22Rv1 (cell line): ENCODE results near the gene SLC9A9.

Source experiments
- H3K27ac ChIP-seq: fragments of 450-650 bp; 2 replicates; pipeline ENCODE4 v1.5.1; 2017
- ZFX ChIP-seq: fragments of 450-650 bp; IDR thresholded peaks from 2 replicates; pipeline ENCODE4 v1.6.1; 2017; ENCODE audit warnings: antibody characterized with exemption, borderline replicate concordance
- TF ChIP-seq, protein P1 (sequence below): fragments of 450-650 bp; IDR thresholded peaks from 2 replicates; pipeline ENCODE4 v1.5.1; 2017; ENCODE audit warnings: mild to moderate bottlenecking

The SLC9A9 gene

DNA sequence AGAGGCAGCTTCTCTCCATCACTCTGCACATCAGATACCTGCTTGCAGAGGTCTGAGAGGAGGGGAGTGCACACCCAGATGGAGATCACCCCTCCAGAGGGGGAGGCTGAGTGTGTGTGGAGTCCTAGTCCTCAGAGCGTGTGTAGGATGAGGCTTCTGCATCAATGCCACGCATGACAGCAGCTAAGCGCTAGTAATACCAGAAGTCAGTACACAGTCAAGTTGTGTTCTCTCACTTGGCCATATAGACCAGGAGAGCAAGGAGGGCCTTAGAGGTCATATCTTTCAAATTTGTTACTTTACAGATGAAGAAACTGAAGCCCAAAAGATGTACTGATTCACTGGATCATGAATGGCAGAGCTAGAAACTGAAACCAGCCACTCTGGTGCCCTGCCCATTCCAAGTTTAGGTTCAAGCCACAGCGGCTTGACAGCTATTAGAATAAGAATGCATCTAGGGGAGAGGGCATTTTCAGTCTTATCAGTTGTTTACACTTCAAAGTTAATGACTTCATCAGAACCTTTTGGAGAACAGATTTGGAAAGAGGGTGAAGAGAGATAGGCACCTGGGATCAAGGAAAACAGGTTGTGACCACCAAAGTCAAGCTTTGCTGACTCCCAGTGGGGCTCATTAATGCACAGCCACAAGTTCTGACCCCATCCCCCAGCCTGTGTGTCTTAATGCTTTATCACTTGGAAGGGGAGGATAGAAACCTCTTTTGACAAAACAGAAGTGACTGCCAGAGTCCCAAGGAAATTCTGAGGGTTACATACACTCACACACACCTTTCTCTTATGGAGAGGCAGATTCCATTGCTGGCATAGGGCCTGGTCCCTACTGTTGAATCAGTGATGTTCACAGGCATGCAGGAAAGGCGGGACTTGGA lies 418.4 kb downstream of the SLC9A9 start:
- H3K27ac ChIP-seq, result no peak overlapping the region
- no peak for TF ChIP-seq ZFX
- TF ChIP-seq, protein P1, sequence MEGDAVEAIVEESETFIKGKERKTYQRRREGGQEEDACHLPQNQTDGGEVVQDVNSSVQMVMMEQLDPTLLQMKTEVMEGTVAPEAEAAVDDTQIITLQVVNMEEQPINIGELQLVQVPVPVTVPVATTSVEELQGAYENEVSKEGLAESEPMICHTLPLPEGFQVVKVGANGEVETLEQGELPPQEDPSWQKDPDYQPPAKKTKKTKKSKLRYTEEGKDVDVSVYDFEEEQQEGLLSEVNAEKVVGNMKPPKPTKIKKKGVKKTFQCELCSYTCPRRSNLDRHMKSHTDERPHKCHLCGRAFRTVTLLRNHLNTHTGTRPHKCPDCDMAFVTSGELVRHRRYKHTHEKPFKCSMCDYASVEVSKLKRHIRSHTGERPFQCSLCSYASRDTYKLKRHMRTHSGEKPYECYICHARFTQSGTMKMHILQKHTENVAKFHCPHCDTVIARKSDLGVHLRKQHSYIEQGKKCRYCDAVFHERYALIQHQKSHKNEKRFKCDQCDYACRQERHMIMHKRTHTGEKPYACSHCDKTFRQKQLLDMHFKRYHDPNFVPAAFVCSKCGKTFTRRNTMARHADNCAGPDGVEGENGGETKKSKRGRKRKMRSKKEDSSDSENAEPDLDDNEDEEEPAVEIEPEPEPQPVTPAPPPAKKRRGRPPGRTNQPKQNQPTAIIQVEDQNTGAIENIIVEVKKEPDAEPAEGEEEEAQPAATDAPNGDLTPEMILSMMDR, result no peak

DNA sequence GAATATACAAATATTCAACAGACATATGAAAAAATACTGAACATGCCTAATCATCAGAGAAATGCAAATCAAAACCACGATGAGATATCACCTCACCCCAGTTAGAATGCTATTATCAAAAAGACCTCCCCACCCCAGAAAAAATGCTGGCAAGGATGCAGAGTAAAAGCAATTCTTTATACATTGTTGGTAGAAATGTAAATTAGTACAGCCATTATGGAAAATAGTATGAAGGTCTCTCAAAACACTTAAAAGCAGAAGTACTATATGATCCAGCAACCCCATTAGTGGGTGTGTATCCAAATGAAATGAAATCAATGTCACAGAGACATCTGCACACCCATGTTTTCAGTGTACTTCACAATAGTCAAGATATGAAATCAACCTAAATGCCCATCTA lies 420.0 kb downstream of the SLC9A9 start:
- H3K27ac ChIP-seq, result no peak overlapping the region
- TF ChIP-seq, protein P1, result no peak
- TF ChIP-seq ZFX, result no peak

DNA sequence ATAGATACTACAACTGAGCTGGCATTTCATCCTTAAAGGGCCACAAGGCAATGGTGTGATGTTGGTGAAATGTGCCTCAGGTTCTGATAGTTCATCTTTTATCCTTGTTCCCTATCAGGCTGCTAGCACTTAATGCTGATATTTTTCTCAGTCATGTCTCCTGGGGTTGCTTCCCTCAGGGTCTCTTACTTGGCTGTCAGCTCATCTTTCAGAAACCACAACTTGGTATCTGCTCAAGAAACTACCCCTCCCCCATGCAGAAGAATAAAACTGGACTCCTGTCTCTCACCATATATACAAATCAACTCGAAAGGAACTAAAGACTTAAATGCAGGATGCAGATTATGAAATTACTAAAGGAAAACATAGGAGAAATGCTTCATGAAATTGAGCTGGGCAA lies 420.6 kb downstream of the SLC9A9 start:
- H3K27ac ChIP-seq, result no peak overlapping the region
- TF ChIP-seq, protein P1, result no peak
- no peak for TF ChIP-seq ZFX

DNA sequence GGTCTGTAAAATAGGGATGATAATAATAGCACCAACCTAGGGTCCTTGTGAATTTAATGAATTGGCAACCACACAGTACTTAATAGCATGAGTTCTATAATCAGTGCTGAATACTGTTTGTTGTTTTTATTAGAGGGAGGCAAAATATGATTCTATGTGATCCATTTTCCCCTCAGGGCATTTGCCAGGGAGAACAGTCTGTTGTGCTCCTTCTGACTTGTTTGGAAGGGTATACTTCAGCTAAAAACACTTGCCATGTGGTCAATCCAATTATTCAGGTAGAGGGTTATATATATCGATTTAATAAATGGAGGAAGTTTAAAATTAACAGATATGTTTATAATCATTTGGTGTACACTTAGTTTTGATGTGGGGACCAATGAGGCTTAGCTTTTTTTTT lies 423.4 kb downstream of the SLC9A9 start:
- H3K27ac ChIP-seq, result no peak overlapping the region
- TF ChIP-seq ZFX, result no peak
- TF ChIP-seq, protein P1, result no peak

DNA sequence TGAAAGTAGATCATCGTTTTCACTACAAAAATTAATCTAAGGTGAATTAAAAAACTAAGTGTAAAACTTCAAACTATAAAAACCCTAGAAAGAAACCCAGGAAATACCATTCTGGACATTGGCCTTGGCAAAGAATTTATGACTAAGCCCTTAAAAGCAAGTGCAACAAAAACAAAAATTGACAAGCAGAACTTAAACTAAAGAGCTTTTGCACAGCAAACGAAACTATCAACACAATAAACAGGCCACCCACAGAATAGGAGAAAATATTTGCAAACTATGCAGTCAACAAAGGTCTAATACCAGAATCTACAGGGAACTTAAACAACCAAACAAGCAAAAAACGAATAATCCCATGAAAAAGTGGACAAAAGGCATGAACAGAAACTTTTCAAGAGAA lies 426.7 kb downstream of the SLC9A9 start:
- no peak overlapping the region for H3K27ac ChIP-seq
- no peak for TF ChIP-seq ZFX
- TF ChIP-seq, protein P1, result no peak

DNA sequence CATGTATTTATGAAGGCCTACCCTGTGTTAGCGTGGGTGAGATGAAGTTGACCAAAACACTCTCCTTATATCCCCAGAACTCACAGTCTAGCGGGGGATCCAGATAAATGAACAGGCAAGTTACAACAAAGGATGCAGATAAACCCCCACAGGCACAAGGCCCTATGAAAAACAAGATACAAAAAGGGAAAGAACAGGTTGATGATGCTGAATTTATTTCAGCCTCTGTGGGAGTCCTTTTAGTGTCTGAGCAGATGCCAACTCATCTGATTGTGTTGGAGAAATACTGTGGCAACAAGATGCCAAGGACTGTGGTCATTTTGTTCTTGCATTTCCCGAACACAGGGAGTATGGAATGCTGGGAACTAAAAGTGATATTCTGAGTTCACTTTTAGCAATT lies 428.7 kb downstream of the SLC9A9 start:
- no peak for TF ChIP-seq ZFX
- TF ChIP-seq, protein P1, result no peak
- no peak overlapping the region for H3K27ac ChIP-seq

DNA sequence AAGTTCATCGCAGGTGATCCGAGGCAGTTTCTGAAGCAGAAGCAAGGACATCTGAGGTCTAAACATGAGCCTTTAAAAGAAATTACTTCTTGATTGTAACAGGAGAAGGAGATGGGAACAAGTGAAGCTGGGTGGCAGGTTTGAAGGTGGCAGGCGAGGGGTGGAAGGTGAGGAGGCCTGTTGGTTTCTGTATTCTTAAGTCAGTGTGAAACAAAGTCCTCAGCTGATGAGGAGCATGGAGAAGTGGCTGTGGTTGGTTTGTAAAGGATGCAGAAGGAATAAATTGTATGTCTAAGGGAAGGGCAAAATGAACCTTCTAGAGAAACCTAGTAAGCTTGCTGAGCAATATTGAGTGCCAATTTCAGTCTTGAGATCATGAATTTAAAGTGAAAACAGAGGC lies 429.9 kb downstream of the SLC9A9 start:
- no peak overlapping the region for H3K27ac ChIP-seq
- TF ChIP-seq ZFX, result no peak

DNA sequence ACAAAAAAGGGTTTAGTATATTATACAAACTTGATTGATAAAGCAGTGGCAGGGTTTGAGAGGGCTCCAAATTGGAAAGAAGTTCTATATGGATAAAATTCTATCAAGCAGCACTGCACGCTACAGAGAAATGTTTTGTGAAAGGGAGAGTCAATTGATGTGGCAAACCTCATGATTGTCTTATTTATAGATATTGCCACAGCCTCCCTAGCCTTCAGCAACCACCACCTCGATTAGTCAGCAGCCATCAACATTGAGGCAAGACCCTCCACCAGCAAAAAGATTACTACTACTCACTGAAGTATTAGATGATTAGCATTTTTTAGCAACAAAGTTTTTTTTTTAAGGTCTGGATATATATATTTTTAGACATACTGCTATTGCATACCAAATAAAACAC lies 432.0 kb downstream of the SLC9A9 start:
- TF ChIP-seq ZFX, result no peak
- TF ChIP-seq, protein P1, result no peak
- no peak overlapping the region for H3K27ac ChIP-seq
